Cardiac muscle cell (in vitro differentiated cells and primary cell): ENCODE measurements around the gene EYA2. TPM values are rescaled to one million over a fixed set of nuclear protein-coding genes. Genes with fewer than 3 reads are reported as not detected.

Experiments
- DNase-seq, 2 donors: peaks; one replicate each; pipeline versions ENCODE4 v3.0.0 to v3.0.0-alpha.2; 2010 to 2017; ENCODE audit warnings: low read depth in 1 of 2, low spot score in 1 of 2
- H3K27ac ChIP-seq: fragments of 200-600 bp; sonication (generic); 2 replicates; pipeline ENCODE4 v1.5.1; 2016
- H3K27me3 ChIP-seq: fragments of 200-600 bp; sonication (generic); 2 replicates; pipeline ENCODE4 v1.6.0; 2016; ENCODE audit warnings: control low read depth
- H3K36me3 ChIP-seq: fragments of 200-600 bp; sonication (generic); 2 replicates; pipeline ENCODE4 v1.5.1; 2016; ENCODE audit warnings: control low read depth
- H3K4me1 ChIP-seq: fragments of 200-600 bp; sonication (generic); 2 replicates; pipeline ENCODE4 v1.8.1; 2017; ENCODE audit warnings: low read depth, mild to moderate bottlenecking, mixed run types
- H3K4me3 ChIP-seq: fragments of 200-600 bp; sonication (generic); 2 replicates; pipeline ENCODE4 v1.5.1; 2016; ENCODE audit warnings: mild to moderate bottlenecking
- H3K9me3 ChIP-seq: fragments of 200-600 bp; sonication (generic); 2 replicates; pipeline ENCODE4 v1.5.1; 2017; ENCODE audit warnings: low read depth, mild to moderate bottlenecking, control low read depth
- polyA plus RNA-seq: library from polyadenylated mRNA; unstranded; fragments of >200 nt; fragmentation: Nextera tagmentation; extraction: Ambion mirVana; gene quantifications from 2 replicates; pipeline ENCODE4 v1.2.1, GENCODE V29; 2016
- total RNA-seq: library from RNA; depleted of rRNA; stranded (reverse); fragments of >200 nt; gene quantifications from 2 replicates; pipeline ENCODE4 v1.2.3, GENCODE V29; 2016
- TF ChIP-seq, protein P1 (sequence below): IDR thresholded peaks from 2 replicates; pipeline ENCODE4 v1.5.1; 2012; ENCODE audit warnings: low read depth, mild to moderate bottlenecking, low read length

The EYA2 gene
- total and polyA plus RNA-seq, 2 experiments from 2014 or later, result 0.30 TPM; not detected in 1

DNA sequence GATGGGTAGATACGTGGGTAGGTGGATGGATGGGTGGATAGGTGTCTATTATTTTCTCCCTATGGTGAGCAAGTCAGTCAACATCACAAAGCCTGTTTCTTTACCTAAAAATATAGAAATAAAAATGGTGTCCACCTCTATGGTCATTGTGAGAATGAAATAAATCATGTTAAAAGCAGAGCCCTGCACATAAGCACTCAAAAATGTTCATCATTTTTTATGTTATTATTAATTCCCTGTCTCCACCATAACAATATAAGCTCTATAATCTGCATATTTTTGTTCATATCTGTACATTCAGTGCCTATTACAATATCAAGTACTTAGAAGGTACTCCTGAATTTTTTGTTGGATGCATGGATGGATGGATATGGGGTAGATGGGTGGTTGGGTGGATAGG is 284.2 kb downstream of the EYA2 start:
- Histone ChIP-seq H3K4me3 (no peak overlapping the region), H3K9me3 (no peaks in the 10 kb centered on the region), H3K27ac (no peak overlapping the region), H3K4me1 (no peaks in the 10 kb centered on the region), H3K27me3 (no peaks in the 10 kb centered on the region), H3K36me3 (no peaks in the 10 kb centered on the region)
- no peak for DNase-seq
- TF ChIP-seq, protein P1, sequence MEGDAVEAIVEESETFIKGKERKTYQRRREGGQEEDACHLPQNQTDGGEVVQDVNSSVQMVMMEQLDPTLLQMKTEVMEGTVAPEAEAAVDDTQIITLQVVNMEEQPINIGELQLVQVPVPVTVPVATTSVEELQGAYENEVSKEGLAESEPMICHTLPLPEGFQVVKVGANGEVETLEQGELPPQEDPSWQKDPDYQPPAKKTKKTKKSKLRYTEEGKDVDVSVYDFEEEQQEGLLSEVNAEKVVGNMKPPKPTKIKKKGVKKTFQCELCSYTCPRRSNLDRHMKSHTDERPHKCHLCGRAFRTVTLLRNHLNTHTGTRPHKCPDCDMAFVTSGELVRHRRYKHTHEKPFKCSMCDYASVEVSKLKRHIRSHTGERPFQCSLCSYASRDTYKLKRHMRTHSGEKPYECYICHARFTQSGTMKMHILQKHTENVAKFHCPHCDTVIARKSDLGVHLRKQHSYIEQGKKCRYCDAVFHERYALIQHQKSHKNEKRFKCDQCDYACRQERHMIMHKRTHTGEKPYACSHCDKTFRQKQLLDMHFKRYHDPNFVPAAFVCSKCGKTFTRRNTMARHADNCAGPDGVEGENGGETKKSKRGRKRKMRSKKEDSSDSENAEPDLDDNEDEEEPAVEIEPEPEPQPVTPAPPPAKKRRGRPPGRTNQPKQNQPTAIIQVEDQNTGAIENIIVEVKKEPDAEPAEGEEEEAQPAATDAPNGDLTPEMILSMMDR, result no peak

DNA sequence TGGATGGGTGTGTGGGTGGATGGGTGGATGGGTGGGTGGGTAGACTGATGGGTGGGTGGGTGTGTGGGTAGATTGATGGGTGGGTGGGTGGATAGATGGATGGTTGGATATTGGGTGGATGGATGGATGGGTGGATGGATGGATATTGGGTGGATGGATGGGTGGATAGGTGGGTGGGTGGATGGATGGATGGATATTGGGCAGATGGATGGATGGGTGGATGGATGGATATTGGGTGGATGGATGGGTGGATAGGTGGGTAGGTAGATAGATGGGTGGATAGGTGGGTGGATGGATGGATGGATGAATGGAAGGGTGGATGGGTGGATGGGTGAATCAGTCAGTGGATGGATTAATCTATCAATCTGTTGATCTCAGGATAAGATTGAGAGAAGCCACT is 284.6 kb downstream of the EYA2 start:
- no peak for DNase-seq

DNA sequence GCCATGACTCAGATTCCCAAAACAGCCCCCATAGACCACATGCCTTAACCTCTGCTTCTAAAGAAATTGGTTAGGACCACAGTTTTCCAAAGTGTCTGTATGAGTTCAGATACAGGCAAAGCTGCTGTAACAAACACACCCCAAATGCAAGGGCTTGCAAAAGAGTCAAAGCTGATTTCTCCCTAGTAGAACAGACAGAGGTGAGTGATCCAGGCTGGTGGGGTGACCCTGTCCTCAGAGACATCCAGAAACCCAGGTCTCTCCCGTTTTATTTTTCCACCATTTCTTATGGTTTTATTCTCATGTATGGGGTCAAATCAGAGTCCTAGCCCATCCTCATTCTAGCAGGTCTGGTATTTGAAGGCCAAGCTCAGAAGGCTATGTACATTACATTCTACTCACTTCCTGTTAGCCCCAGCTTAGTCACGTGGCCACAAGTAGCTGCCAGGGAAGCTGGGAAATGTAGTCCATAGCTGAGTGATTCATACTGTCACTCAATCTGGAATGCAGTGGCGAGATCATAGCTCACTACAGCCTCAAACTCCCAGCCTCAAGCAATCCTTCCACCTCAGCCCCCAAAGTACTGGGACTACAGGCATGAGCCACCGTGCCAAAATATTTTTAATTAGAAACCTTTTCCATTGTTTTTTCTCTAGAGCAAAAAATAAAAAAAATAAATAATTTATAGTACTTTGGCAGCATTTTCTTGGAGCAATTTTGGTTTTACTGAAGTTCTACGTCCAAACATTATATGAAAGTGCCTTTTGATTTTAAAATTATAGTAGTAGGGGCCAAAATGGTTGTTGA is 286.6 kb downstream of the EYA2 start:
- no peaks in the 10 kb centered on the region for H3K4me1 ChIP-seq
- no peaks in the 10 kb centered on the region for H3K36me3 ChIP-seq
- no peak overlapping the region for H3K4me3 ChIP-seq
- no peaks in the 10 kb centered on the region for H3K9me3 ChIP-seq
- no peaks in the 10 kb centered on the region for H3K27me3 ChIP-seq
- TF ChIP-seq, protein P1, result no peak
- peak in 1 of 2 donors; percentile 81 for DNase-seq
- H3K27ac ChIP-seq, result no peak overlapping the region

More for the DNA sequence above, 284.6 kb downstream of the EYA2 start:
- Histone ChIP-seq H3K4me1 (no peaks in the 10 kb centered on the region), H3K4me3 (no peak overlapping the region), H3K36me3 (no peaks in the 10 kb centered on the region), H3K9me3 (no peaks in the 10 kb centered on the region), H3K27ac (no peak overlapping the region), H3K27me3 (no peaks in the 10 kb centered on the region)
- TF ChIP-seq, protein P1, result no peak

DNA sequence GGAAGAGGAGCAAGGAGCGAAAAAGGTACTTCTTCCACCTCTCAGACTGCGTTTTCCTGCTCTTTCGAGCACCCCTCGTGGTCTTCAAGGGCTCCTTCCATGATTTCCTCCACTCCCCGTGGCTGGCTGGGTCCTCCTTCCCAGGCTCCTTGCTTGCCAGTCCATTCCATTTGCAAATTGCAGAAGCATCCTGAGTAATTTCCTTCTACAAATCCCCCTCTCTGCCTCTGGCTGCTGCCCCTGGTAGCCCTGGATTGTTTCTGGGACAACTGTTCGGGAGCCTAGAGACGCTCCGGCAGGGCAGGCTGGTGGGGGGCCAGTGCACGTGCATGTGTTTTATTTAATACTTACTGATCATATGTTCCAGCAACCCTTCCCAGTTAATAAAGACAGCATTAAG is 288.7 kb downstream of the EYA2 start:
- no peak overlapping the region for H3K4me3 ChIP-seq
- H3K4me1 ChIP-seq, result no peaks in the 10 kb centered on the region
- H3K36me3 ChIP-seq, result no peaks in the 10 kb centered on the region
- H3K27ac ChIP-seq, result no peak overlapping the region
- no peaks in the 10 kb centered on the region for H3K9me3 ChIP-seq
- TF ChIP-seq, protein P1, result no peak
- H3K27me3 ChIP-seq, result no peaks in the 10 kb centered on the region
- no peak for DNase-seq

DNA sequence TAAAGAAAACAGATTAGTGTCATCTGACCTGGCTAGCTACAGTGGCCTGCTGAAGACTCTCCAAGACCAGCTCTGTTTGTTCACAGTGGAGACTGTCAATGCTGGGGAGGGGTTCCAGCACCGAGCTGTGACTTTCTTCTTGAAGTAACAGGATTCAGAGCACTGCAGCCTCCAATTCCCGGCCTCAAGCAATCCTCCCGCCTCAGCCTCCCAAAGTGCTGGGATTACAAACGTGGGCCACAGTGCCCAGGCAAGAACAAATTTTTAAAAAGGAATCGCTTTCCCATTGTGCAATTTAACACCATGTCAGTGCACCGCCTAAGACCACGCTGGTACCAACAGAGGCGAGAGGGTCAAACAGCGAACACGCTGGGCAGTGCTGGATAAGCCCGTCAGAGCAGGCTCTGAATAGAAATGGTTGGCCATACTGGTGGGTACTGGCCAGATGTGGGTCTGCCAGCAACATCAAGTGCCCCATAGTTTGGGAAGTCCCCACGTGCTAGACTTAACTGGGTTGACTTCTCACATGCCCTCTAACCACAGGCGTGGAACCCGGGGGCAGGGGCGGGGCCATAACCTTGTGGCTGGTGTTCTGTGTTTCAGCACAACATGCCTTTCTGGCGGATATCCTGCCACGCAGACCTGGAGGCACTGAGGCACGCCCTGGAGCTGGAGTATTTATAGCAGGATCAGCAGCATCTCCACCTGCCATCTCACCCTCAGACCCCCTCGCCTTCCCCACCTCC is 293.0 kb downstream of the EYA2 start:
- no peaks in the 10 kb centered on the region for H3K4me1 ChIP-seq
- no peaks in the 10 kb centered on the region for H3K27me3 ChIP-seq
- DNase-seq, result no peak
- no peaks in the 10 kb centered on the region for H3K9me3 ChIP-seq
- TF ChIP-seq, protein P1, result no peak
- H3K4me3 ChIP-seq, result no peak overlapping the region
- H3K36me3 ChIP-seq, result no peaks in the 10 kb centered on the region
- no peak overlapping the region for H3K27ac ChIP-seq
